Thyroid gland (tissue), 4 donors: ENCODE measurements around the gene OR5T2. TPM values are rescaled to one million over a fixed set of nuclear protein-coding genes. Genes with fewer than 3 reads are reported as not detected.
"Not testable (repeated sequence)": the region's sequence is repeated elsewhere in the genome, so short reads cannot be mapped to it uniquely, and the experiment has no call there.

Experiments
- DNase-seq, 2 donors: peaks; one replicate each; pipeline ENCODE4 v3.0.0-alpha.2; 2019
- H3K27ac ChIP-seq, 3 donors: fragments of 200-600 bp; sonication (generic); 1 replicate in 2 of 3; 2 replicates in 1 of 3; pipeline ENCODE4 v1.5.1; 2016 to 2019; ENCODE audit warnings: mild to moderate bottlenecking in 1 of 3, moderate library complexity in 1 of 3
- H3K27me3 ChIP-seq: fragments of 200-600 bp; sonication (generic); one replicate; pipeline ENCODE4 v1.5.1; 2019
- H3K36me3 ChIP-seq, 2 donors: fragments of 200-600 bp; sonication (generic); one replicate each; pipeline ENCODE4 v1.5.1; 2016 to 2019
- H3K4me1 ChIP-seq, 2 donors: fragments of 200-600 bp; sonication (generic); one replicate each; pipeline ENCODE4 v1.5.1; 2017 to 2019
- H3K4me3 ChIP-seq, 3 donors: fragments of 200-600 bp; sonication (generic); replicated peaks in 1 of 3; 1 replicate in 2 of 3; 2 replicates in 1 of 3; pipeline ENCODE4 v1.5.1; 2016; ENCODE audit warnings: mild to moderate bottlenecking in 1 of 3
- H3K9me3 ChIP-seq: fragments of 200-600 bp; sonication (generic); one replicate; pipeline ENCODE4 v1.5.1; 2017
- POLR2A ChIP-seq, 2 donors: fragments of 450-650 bp; IDR thresholded peaks; one replicate each; pipeline ENCODE4 v1.6.1; 2017; ENCODE audit warnings: antibody characterized with exemption in 2 of 2, mild to moderate bottlenecking in 2 of 2, moderate library complexity in 1 of 2
- WGBS, 2 donors: methylation state at CpG; one replicate each; pipeline ENCODE4 v1.1.5; 2017; 5-methylcytosine and 5-hydroxymethylcytosine counted together
- intact Hi-C: fragments of 100-400 bp; cut with DNase I; formaldehyde crosslinking; loops from one replicate; pipeline ENCODE4 v1.15.1; 2023
- total RNA-seq, 4 donors: library from RNA; depleted of rRNA; stranded (reverse); fragments of >200 nt; gene quantifications; one replicate each; pipeline ENCODE4 v1.2.3, GENCODE V29; 2016
- TF ChIP-seq, protein P1 (sequence below), 6 experiments: fragments of 200-600 bp in 3 of 6; fragments of 450-650 bp in 3 of 6; sonication (generic) in 3 of 6; IDR thresholded peaks; one replicate each; pipeline ENCODE4 v1.5.1; 2016 to 2019; ENCODE audit warnings: antibody characterized with exemption in 6 of 6, mild to moderate bottlenecking in 2 of 6, inconsistent platforms in 1 of 6, moderate library complexity in 1 of 6

The OR5T2 gene
- not detected for total RNA-seq

DNA sequence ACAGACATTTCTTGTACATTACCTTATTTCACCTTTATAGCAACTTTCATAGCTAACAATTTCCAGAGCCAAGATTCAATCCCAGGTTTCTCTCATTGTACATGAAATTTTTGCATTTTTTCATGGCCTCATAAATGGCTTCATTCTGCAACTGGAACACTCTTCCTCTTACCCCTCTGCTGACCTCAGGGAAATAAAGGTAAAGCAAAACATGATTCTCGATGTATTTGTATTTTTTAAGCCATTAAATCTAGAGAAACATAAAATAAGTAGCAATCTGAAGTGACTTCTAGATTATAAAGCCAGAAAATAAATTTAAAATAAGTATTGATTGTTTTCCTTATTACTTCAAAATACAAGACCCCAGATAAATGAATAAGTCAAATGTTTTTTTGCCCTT is at the start of gene OR5T2:
TSS of gene OR5T2 (minus strand) at position 101 of the 400 bp plus-strand sequence. CDS start 1,193 bp downstream, outside the sequence.
- no peaks in the 10 kb centered on the region for H3K27me3 ChIP-seq
- DNase-seq: no peak

DNA sequence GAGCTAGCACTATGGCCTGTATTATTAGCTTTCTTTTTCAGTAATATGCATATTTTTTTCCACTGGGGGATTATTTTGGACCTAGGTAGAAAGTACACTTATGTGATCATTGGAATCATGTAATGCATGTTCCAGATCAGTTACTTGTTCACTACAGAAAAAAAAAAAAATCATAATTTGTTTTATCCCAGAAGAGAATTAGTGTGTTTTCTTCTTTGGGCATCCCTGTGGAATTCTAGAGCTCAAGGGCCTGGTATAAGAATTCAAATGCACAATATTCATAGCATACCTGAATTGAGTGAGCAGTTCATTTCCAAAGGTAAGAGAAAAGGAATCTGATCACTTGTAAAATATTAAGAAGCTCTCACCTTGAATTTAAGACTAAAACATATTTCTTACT is 39.8 kb upstream of the OR5T2 start, which contains the start of gene OR5T1:
TSS of gene OR5T1 (plus strand) at position 301 of the 400 bp plus-strand sequence. CDS start 1,485 bp downstream, outside the sequence.
- no peak for TF ChIP-seq POLR2A (IDR thresholded peaks at IDR 0.05)
- TF ChIP-seq, protein P1, sequence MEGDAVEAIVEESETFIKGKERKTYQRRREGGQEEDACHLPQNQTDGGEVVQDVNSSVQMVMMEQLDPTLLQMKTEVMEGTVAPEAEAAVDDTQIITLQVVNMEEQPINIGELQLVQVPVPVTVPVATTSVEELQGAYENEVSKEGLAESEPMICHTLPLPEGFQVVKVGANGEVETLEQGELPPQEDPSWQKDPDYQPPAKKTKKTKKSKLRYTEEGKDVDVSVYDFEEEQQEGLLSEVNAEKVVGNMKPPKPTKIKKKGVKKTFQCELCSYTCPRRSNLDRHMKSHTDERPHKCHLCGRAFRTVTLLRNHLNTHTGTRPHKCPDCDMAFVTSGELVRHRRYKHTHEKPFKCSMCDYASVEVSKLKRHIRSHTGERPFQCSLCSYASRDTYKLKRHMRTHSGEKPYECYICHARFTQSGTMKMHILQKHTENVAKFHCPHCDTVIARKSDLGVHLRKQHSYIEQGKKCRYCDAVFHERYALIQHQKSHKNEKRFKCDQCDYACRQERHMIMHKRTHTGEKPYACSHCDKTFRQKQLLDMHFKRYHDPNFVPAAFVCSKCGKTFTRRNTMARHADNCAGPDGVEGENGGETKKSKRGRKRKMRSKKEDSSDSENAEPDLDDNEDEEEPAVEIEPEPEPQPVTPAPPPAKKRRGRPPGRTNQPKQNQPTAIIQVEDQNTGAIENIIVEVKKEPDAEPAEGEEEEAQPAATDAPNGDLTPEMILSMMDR (IDR thresholded peaks at IDR 0.05): no peak
- H3K36me3 ChIP-seq: no peaks in the 10 kb centered on the region
- H3K27ac ChIP-seq: no peak within 1 kb of the TSS

More for the DNA sequence above, at the start of gene OR5T2:
- no peak within 1 kb of the TSS for H3K27ac ChIP-seq
- H3K4me3 ChIP-seq: no peak within 1 kb of the TSS
- intact Hi-C loops: no loop called here
- H3K36me3 ChIP-seq: no peaks in the 10 kb centered on the region
- TF ChIP-seq, protein P1 (IDR thresholded peaks at IDR 0.05): no peak
- no peak for TF ChIP-seq POLR2A (IDR thresholded peaks at IDR 0.05)
- WGBS, 2 donors: 53 to 64% methylated on average over 1 of the region's 1 CpG
- H3K4me1 ChIP-seq: no peaks in the 10 kb centered on the region
- no peaks in the 10 kb centered on the region for H3K9me3 ChIP-seq

DNA sequence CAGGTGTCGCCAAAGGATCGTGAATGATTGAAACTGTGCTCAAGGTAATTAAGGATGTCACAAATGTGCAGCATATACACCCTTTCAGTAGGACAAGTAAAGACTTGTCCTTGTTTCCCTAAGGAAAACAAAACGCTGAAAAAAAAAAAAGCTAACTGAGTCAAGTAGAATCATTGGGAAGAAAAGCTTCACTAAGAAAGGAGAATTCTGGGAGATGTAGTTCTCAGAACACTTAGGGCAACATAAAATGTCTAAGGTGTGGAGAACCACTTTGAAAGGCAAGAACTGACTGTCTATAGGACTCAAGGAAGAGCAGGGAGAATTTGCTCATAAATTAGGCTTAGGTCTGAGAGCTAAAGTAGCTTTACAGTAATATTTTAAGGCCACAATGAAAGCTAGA is 37.0 kb upstream of the OR5T2 start:
- no peak overlapping the region for H3K27ac ChIP-seq
- no peak overlapping the region for H3K4me3 ChIP-seq
- intact Hi-C loops: no loop called here
- H3K4me1 ChIP-seq: no peaks in the 10 kb centered on the region
- TF ChIP-seq, protein P1 (IDR thresholded peaks at IDR 0.05): no peak
- no peak for TF ChIP-seq POLR2A (IDR thresholded peaks at IDR 0.05)
- WGBS, 2 donors: 61 to 64% methylated on average over 3 of the region's 3 CpGs
- no peaks in the 10 kb centered on the region for H3K27me3 ChIP-seq
- no peak for DNase-seq
- no peaks in the 10 kb centered on the region for H3K36me3 ChIP-seq
- H3K9me3 ChIP-seq: no peaks in the 10 kb centered on the region

More for the DNA sequence above, 39.8 kb upstream of the OR5T2 start, which contains the start of gene OR5T1:
- Histone ChIP-seq H3K9me3 (no peaks in the 10 kb centered on the region), H3K27me3 (no peaks in the 10 kb centered on the region), H3K4me3 (no peak within 1 kb of the TSS), H3K4me1 (no peaks in the 10 kb centered on the region)
- no peak for DNase-seq
- intact Hi-C loops: no loop called here

- Histone ChIP-seq H3K9me3 (no peaks in the 10 kb centered on the region), H3K36me3 (no peaks in the 10 kb centered on the region), H3K27ac (no peak within 1 kb of the TSS), H3K4me1 (no peaks in the 10 kb centered on the region), H3K27me3 (no peaks in the 10 kb centered on the region), H3K4me3 (no peak within 1 kb of the TSS)
- no peak for DNase-seq
- TF ChIP-seq, protein P1 (IDR thresholded peaks at IDR 0.05): no peak
- TF ChIP-seq POLR2A (IDR thresholded peaks at IDR 0.05): no peak
- intact Hi-C loops: no loop called here
These were observed 17.9 kb upstream of the OR5T2 start, which contains the start of gene OR5T3 for GRCh38 chr11:56251954-56252353. Gene OR5T3 (plus strand): TSS chr11:56252254. CDS start chr11:56252254, 0 bp downstream.

DNA sequence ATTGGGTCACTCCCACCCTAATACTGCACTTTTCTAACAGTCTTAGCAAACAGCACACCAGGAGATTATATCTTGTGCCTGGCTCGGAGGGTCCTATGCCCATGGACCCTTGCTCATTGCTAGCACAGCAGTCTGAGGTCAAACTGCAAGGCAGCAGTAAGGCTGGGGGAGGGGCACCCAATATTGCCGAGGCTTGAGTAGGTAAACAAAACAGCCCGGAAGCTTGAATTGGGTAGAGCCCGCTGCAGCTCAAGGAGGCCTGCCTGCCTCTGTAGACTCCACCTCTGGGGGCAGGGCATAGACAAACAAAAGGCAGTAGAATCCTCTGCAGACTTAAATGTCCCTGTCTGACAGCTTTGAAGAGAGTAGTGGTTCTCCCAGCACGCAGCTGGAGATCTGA is 14.3 kb downstream of the OR5T2 start:
- H3K27me3 ChIP-seq, DNase-seq, H3K4me1 ChIP-seq, intact Hi-C loops, H3K9me3 ChIP-seq, H3K4me3 ChIP-seq, H3K27ac ChIP-seq, H3K36me3 ChIP-seq: not testable (repeated sequence)
- 73 to 78% methylated on average over 5 of the region's 5 CpGs for WGBS, 2 donors

GRCh38 chr11:56214537-56214936 is 19.5 kb downstream of the OR5T2 start:
- Histone ChIP-seq H3K27me3 (no peaks in the 10 kb centered on the region), H3K36me3 (no peaks in the 10 kb centered on the region), H3K27ac (no peak overlapping the region), H3K9me3 (no peaks in the 10 kb centered on the region), H3K4me1 (no peaks in the 10 kb centered on the region), H3K4me3 (no peak overlapping the region)
- DNase-seq: no peak
- TF ChIP-seq, protein P1 (IDR thresholded peaks at IDR 0.05): no peak
- TF ChIP-seq POLR2A (IDR thresholded peaks at IDR 0.05): no peak
- intact Hi-C loops: no loop called here
- 77 to 84% methylated on average over 2 of the region's 2 CpGs for WGBS, 2 donors
